RWPE2 (cell line): ENCODE results near the gene BCL2L11.

Experiments
- ATAC-seq: fragments of 200-7000 bp; cut with Tn5 transposase; 3 replicates; pipeline ENCODE4 v1.9.1; 2021; ENCODE audit warnings: low read depth
- DNase-seq: peaks from one replicate; pipeline ENCODE4 v3.0.0-alpha.2; 2020; ENCODE audit warnings: low spot score
- H3K27ac ChIP-seq: fragments of 450-650 bp; 2 replicates; pipeline ENCODE4 v1.5.1; 2017; ENCODE audit warnings: mild to moderate bottlenecking; ENCODE audit not compliant: poor library complexity, severe bottlenecking
- H3K27me3 ChIP-seq: fragments of 250-450 bp; sonication (Bioruptor Pico); 2 replicates; pipeline ENCODE4 v1.5.1; 2021; ENCODE audit warnings: mild to moderate bottlenecking, moderate library complexity; ENCODE audit not compliant: insufficient read depth, poor library complexity, severe bottlenecking
- H3K36me3 ChIP-seq: fragments of 250-450 bp; sonication (Bioruptor Pico); 2 replicates; pipeline ENCODE4 v1.5.1; 2020; ENCODE audit warnings: low read depth, mild to moderate bottlenecking, moderate library complexity
- H3K4me1 ChIP-seq: fragments of 250-450 bp; sonication (Bioruptor Pico); 2 replicates; pipeline ENCODE4 v1.5.1; 2021; ENCODE audit warnings: mild to moderate bottlenecking, moderate library complexity; ENCODE audit not compliant: insufficient read depth, poor library complexity, severe bottlenecking
- H3K4me3 ChIP-seq: fragments of 250-450 bp; sonication (Bioruptor Pico); 2 replicates; pipeline ENCODE4 v1.5.1; 2021; ENCODE audit warnings: mild to moderate bottlenecking, moderate library complexity; ENCODE audit not compliant: severe bottlenecking
- H3K9me3 ChIP-seq: fragments of 250-450 bp; sonication (Bioruptor Pico); 2 replicates; pipeline ENCODE4 v1.5.1; 2021; ENCODE audit warnings: mild to moderate bottlenecking, moderate library complexity; ENCODE audit not compliant: severe bottlenecking
- CTCF ChIP-seq: fragments of 450-650 bp; IDR thresholded peaks from one replicate; pipeline ENCODE4 v1.5.1; 2017; ENCODE audit warnings: mild to moderate bottlenecking, moderate library complexity; ENCODE audit not compliant: poor library complexity, severe bottlenecking

Gene BCL2L11

DNA sequence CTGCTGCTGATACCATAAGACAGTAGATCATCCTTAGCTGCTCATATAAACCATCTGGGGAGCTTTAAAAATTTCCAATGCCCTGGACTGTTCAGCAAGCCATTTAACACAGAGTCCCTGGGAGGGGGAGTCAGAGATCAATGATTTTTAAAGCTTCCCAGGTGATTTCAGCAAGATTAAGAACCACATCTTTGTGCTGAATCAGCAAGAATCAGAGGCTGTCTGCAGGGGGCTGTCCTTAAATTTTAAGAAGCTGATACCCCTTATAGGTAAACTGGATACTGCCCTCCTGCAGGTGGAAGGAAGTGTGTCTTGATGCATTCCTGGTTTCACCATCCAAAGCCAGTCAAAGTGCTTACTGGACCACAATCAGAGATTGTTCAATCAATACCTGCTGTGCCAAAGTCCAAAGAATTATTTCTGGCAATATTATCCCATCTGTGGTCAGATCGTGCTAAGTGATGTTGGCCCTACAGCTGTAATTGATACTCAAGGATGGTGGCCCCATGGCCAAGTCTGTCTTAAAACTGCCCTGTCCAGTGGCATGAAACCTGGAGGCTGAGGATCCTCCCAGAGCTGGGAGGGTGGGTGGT, 72.2 kb downstream of the BCL2L11 start:
- Histone ChIP-seq H3K27ac (no peak overlapping the region), H3K4me1 (no peaks in the 10 kb centered on the region), H3K36me3 (no peaks in the 10 kb centered on the region), H3K4me3 (no peak overlapping the region), H3K27me3 (no peaks in the 10 kb centered on the region), H3K9me3 (no peaks in the 10 kb centered on the region)
- no peak for ATAC-seq
- no peak for DNase-seq
- TF ChIP-seq CTCF, result no peak

GRCh38 chr2:111194835-111195621, 74.3 kb downstream of the BCL2L11 start:
- DNase-seq, result no peak
- no peaks in the 10 kb centered on the region for H3K36me3 ChIP-seq
- H3K4me3 ChIP-seq, result no peak overlapping the region
- H3K27ac ChIP-seq, result no peak overlapping the region
- no peaks in the 10 kb centered on the region for H3K9me3 ChIP-seq
- TF ChIP-seq CTCF, result no peak
- H3K4me1 ChIP-seq, result no peaks in the 10 kb centered on the region
- no peaks in the 10 kb centered on the region for H3K27me3 ChIP-seq
- ATAC-seq, result no peak

- H3K4me3 ChIP-seq, result no peak overlapping the region
- H3K27ac ChIP-seq, result no peak overlapping the region
- H3K36me3 ChIP-seq, result no peaks in the 10 kb centered on the region
- ATAC-seq (no peak), DNase-seq (no peak)
- TF ChIP-seq CTCF, result no peak
- no peaks in the 10 kb centered on the region for H3K27me3 ChIP-seq
- no peaks in the 10 kb centered on the region for H3K9me3 ChIP-seq
- H3K4me1 ChIP-seq, result no peaks in the 10 kb centered on the region
Measured at GRCh38 chr2:111196435-111196834, 75.7 kb downstream of the BCL2L11 start.

- DNase-seq, result no peak
- no peak for ATAC-seq
- no peak for TF ChIP-seq CTCF
Measured at GRCh38 chr2:111198701-111199100, 78.0 kb downstream of the BCL2L11 start.

DNA sequence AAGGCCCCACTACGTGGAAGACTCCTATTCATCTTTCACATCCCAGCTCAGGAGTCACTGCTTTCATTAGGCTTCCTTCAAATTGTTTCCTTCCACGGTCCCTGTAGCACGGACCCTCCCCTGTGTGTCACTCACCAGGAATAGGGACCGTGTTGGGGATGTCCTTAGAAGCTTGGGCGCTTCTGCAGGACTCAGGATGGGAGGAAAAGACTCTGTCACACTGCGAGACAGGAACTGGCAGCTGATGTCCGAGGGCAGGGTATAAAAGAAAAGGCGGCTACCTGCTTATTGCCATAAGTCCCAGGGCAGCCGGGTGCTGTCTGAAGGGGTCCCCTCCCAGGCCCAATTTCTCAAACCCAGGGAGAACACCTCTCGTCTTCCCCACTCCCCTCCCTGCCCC, 79.1 kb downstream of the BCL2L11 start:
- DNase-seq, result no peak
- Histone ChIP-seq H3K36me3 (no peaks in the 10 kb centered on the region), H3K9me3 (no peaks in the 10 kb centered on the region), H3K4me1 (no peaks in the 10 kb centered on the region), H3K27me3 (no peaks in the 10 kb centered on the region), H3K27ac (no peak overlapping the region), H3K4me3 (no peak overlapping the region)
- no peak for ATAC-seq
- no peak for TF ChIP-seq CTCF

More at GRCh38 chr2:111198701-111199100, 78.0 kb downstream of the BCL2L11 start:
- Histone ChIP-seq H3K4me3 (no peak overlapping the region), H3K27me3 (no peaks in the 10 kb centered on the region), H3K27ac (no peak overlapping the region), H3K9me3 (no peaks in the 10 kb centered on the region), H3K4me1 (no peaks in the 10 kb centered on the region), H3K36me3 (no peaks in the 10 kb centered on the region)
